ENCODE results near the gene HPS6.

HPS6 gene

GRCh38 chr10:102066399-102067088, 1.4 kb downstream of the HPS6 start:
- H3K4me3 ChIP-seq (ENCODE audit: low read length) = peak overlapping the region; percentile 94
- peak overlapping the region; percentile 46; the same call in 1 of the 2 replicates for H3K27ac ChIP-seq (ENCODE audit: low read depth, low read length)
- peaks cover 35% of the 10 kb centered on the region for H3K4me1 ChIP-seq (ENCODE audit: control insufficient read depth, low read length)
- H3K36me3 ChIP-seq (ENCODE audit: control insufficient read depth, low read length) = peaks cover 41% of the 10 kb centered on the region
- H3K4me2 ChIP-seq (ENCODE audit: low read length) = peak overlapping the region; percentile 90
- no peak for TF ChIP-seq EZH2phosphoT487 (IDR thresholded peaks at IDR 0.05; ENCODE audit: borderline replicate concordance, low read length)
- TF ChIP-seq, protein P1, sequence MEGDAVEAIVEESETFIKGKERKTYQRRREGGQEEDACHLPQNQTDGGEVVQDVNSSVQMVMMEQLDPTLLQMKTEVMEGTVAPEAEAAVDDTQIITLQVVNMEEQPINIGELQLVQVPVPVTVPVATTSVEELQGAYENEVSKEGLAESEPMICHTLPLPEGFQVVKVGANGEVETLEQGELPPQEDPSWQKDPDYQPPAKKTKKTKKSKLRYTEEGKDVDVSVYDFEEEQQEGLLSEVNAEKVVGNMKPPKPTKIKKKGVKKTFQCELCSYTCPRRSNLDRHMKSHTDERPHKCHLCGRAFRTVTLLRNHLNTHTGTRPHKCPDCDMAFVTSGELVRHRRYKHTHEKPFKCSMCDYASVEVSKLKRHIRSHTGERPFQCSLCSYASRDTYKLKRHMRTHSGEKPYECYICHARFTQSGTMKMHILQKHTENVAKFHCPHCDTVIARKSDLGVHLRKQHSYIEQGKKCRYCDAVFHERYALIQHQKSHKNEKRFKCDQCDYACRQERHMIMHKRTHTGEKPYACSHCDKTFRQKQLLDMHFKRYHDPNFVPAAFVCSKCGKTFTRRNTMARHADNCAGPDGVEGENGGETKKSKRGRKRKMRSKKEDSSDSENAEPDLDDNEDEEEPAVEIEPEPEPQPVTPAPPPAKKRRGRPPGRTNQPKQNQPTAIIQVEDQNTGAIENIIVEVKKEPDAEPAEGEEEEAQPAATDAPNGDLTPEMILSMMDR (IDR thresholded peaks at IDR 0.05; ENCODE audit: low read depth, low read length, poor library complexity, severe bottlenecking) = no peak
- no peaks in the 10 kb centered on the region for H3K9me2 ChIP-seq (replicated peaks; ENCODE audit: control insufficient read depth, low read length)
- H3K27me3 ChIP-seq (ENCODE audit: control insufficient read depth, low read length) = no peaks in the 10 kb centered on the region
- H3K79me2 ChIP-seq (ENCODE audit: control insufficient read depth, low read length) = peaks cover 45% of the 10 kb centered on the region
- H3K9me3 ChIP-seq (ENCODE audit: control insufficient read depth, insufficient read depth, low read length) = no peaks in the 10 kb centered on the region
- H4K20me1 ChIP-seq (ENCODE audit: control insufficient read depth, insufficient read depth, low read depth, low read length) = peaks cover 11% of the 10 kb centered on the region
- H3F3A ChIP-seq (ENCODE audit: control insufficient read depth, insufficient read depth) = no peaks in the 10 kb centered on the region

DNA sequence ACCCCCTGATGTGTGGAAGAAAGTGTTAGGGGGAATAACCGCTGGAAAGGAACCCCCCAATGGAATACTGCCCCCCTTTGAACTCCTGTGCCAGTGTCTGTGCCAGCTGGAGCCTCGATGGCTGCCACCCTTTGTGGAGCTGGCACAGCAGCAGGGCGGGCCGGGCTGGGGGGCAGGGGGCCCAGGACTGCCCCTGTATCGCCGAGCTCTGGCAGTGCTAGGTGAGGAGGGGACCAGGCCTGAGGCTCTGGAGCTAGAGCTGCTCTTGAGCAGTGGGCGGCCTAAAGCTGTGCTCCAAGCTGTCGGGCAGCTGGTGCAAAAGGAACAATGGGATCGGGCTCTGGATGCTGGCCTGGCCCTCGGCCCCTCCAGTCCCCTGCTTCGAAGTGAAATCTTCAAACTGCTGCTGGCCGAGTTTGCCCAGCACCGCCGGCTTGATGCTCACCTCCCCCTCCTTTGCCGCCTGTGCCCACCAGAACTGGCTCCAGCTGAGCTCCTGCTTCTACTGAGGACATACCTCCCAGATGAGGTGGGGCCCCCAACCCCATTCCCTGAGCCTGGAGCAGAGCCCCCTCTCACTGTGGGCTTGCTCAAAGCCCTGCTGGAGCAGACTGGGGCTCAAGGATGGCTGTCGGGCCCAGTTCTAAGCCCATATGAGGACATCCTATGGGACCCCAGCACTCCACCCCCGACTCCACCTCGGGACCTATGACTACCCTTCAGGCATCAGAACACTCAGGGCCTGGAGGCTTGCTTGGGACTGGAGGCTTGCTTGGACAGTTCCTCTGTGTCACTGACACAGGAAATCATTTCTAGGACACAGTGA, 2.2 kb downstream of the HPS6 start:
- no peaks in the 10 kb centered on the region for H3K9me3 ChIP-seq (ENCODE audit: control insufficient read depth, insufficient read depth, low read length)
- H3K36me3 ChIP-seq (ENCODE audit: control insufficient read depth, low read length) = peaks cover 41% of the 10 kb centered on the region
- TF ChIP-seq, protein P1 (IDR thresholded peaks at IDR 0.05; ENCODE audit: low read depth, low read length, poor library complexity, severe bottlenecking) = no peak
- TF ChIP-seq EZH2phosphoT487 (IDR thresholded peaks at IDR 0.05; ENCODE audit: borderline replicate concordance, low read length) = no peak
- H3F3A ChIP-seq (ENCODE audit: control insufficient read depth, insufficient read depth) = no peaks in the 10 kb centered on the region
- peaks cover 35% of the 10 kb centered on the region for H3K4me1 ChIP-seq (ENCODE audit: control insufficient read depth, low read length)
- no peaks in the 10 kb centered on the region for H3K27me3 ChIP-seq (ENCODE audit: control insufficient read depth, low read length)
- H3K27ac ChIP-seq (ENCODE audit: low read depth, low read length) = no peak overlapping the region
- H4K20me1 ChIP-seq (ENCODE audit: control insufficient read depth, insufficient read depth, low read depth, low read length) = peaks cover 11% of the 10 kb centered on the region
- peak overlapping the region; percentile 90; the same call in 1 of the 2 replicates for H3K4me2 ChIP-seq (ENCODE audit: low read length)
- H3K4me3 ChIP-seq (ENCODE audit: low read length) = no peak overlapping the region
- H3K9me2 ChIP-seq (replicated peaks; ENCODE audit: control insufficient read depth, low read length) = no peaks in the 10 kb centered on the region
- H3K79me2 ChIP-seq (ENCODE audit: control insufficient read depth, low read length) = peaks cover 45% of the 10 kb centered on the region

DNA sequence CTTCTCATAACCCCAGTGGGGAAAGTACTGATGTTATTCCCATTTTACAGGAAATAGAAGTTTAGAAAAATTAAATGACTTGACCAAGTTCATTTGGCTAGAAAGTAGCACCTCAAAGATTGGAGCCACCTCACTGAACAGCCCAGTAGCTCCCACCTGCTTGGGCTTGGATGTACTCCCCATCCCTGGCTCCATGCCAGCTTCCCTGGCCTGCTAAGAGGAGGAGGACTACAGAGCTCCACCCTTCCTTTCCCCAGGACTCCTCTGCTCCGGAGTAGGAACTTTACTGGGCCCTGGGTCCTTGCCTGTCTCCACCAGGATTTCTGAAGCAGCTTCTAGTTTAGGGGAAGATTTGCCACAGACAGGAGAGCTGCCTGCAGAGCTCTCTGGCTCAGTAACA, 3.1 kb downstream of the HPS6 start:
- no peaks in the 10 kb centered on the region for H3K27me3 ChIP-seq (ENCODE audit: control insufficient read depth, low read length)
- H3K4me2 ChIP-seq (ENCODE audit: low read length) = no peak overlapping the region
- peaks cover 35% of the 10 kb centered on the region for H3K4me1 ChIP-seq (ENCODE audit: control insufficient read depth, low read length)
- H4K20me1 ChIP-seq (ENCODE audit: control insufficient read depth, insufficient read depth, low read depth, low read length) = peaks cover 11% of the 10 kb centered on the region
- peaks cover under 1% of the 10 kb centered on the region; the same call in 1 of the 2 replicates for H3F3A ChIP-seq (ENCODE audit: control insufficient read depth, insufficient read depth)
- no peak overlapping the region for H3K4me3 ChIP-seq (ENCODE audit: low read length)
- no peaks in the 10 kb centered on the region for H3K9me3 ChIP-seq (ENCODE audit: control insufficient read depth, insufficient read depth, low read length)
- TF ChIP-seq, protein P1 (IDR thresholded peaks at IDR 0.05; ENCODE audit: low read depth, low read length, poor library complexity, severe bottlenecking) = no peak
- no peak for TF ChIP-seq EZH2phosphoT487 (IDR thresholded peaks at IDR 0.05; ENCODE audit: borderline replicate concordance, low read length)
- peaks cover 45% of the 10 kb centered on the region for H3K79me2 ChIP-seq (ENCODE audit: control insufficient read depth, low read length)
- H3K36me3 ChIP-seq (ENCODE audit: control insufficient read depth, low read length) = peaks cover 41% of the 10 kb centered on the region
- no peaks in the 10 kb centered on the region for H3K9me2 ChIP-seq (replicated peaks; ENCODE audit: control insufficient read depth, low read length)
- H3K27ac ChIP-seq (ENCODE audit: low read depth, low read length) = no peak overlapping the region
